ENCODE results near the gene TROAP.
"Not testable (repeated sequence)": the region's sequence is repeated elsewhere in the genome, so short reads cannot be mapped to it uniquely, and the experiment has no call there.

The TROAP gene

GRCh38 chr12:49369411-49370145 is 46.5 kb downstream of the TROAP start:
- peak; percentile 66 to 77 for DNase-seq (ENCODE audit: low read depth in 2 of 2)
- peak; percentile 66 for TF ChIP-seq CTCF (IDR thresholded peaks at IDR 0.05; ENCODE audit: low read depth, low read length)
- peak overlapping the region; percentile 15 to 22 for H3K4me3 ChIP-seq (replicated peaks in 1 of 2; ENCODE audit: low read depth in 2 of 2, low read length in 2 of 2)

- DNase-seq (ENCODE audit: low read depth in 2 of 2) = no peak
- no peak for TF ChIP-seq CTCF (IDR thresholded peaks at IDR 0.05; ENCODE audit: low read depth, low read length)
- no peak overlapping the region for H3K4me3 ChIP-seq (replicated peaks in 1 of 2; ENCODE audit: low read depth in 2 of 2, low read length in 2 of 2)
Measured at GRCh38 chr12:49370539-49370938, 47.5 kb downstream of the TROAP start.

GRCh38 chr12:49375406-49375805 is 52.4 kb downstream of the TROAP start:
- no peak overlapping the region for H3K4me3 ChIP-seq (replicated peaks in 1 of 2; ENCODE audit: low read depth in 2 of 2, low read length in 2 of 2)
- TF ChIP-seq CTCF (IDR thresholded peaks at IDR 0.05; ENCODE audit: low read depth, low read length) = no peak
- DNase-seq (ENCODE audit: low read depth in 2 of 2) = no peak

GRCh38 chr12:49377386-49377785 is 54.3 kb downstream of the TROAP start:
- H3K4me3 ChIP-seq (replicated peaks in 1 of 2; ENCODE audit: low read depth in 2 of 2, low read length in 2 of 2) = no peak overlapping the region
- no peak for TF ChIP-seq CTCF (IDR thresholded peaks at IDR 0.05; ENCODE audit: low read depth, low read length)
- DNase-seq (ENCODE audit: low read depth in 2 of 2) = no peak

GRCh38 chr12:49380184-49380583 is 57.1 kb downstream of the TROAP start:
- DNase-seq (ENCODE audit: low read depth in 2 of 2); H3K4me3 ChIP-seq (replicated peaks in 1 of 2; ENCODE audit: low read depth in 2 of 2, low read length in 2 of 2): not testable (repeated sequence)
